GM19099 (cell line): ENCODE data around the gene HTRA3.

Source experiments
- POLR2A ChIP-seq: IDR thresholded peaks from 3 replicates; pipeline ENCODE4 v1.6.1; 2011; ENCODE audit warnings: low read depth; ENCODE audit not compliant: insufficient read length; ENCODE audit errors: extremely low read depth

HTRA3 gene

DNA sequence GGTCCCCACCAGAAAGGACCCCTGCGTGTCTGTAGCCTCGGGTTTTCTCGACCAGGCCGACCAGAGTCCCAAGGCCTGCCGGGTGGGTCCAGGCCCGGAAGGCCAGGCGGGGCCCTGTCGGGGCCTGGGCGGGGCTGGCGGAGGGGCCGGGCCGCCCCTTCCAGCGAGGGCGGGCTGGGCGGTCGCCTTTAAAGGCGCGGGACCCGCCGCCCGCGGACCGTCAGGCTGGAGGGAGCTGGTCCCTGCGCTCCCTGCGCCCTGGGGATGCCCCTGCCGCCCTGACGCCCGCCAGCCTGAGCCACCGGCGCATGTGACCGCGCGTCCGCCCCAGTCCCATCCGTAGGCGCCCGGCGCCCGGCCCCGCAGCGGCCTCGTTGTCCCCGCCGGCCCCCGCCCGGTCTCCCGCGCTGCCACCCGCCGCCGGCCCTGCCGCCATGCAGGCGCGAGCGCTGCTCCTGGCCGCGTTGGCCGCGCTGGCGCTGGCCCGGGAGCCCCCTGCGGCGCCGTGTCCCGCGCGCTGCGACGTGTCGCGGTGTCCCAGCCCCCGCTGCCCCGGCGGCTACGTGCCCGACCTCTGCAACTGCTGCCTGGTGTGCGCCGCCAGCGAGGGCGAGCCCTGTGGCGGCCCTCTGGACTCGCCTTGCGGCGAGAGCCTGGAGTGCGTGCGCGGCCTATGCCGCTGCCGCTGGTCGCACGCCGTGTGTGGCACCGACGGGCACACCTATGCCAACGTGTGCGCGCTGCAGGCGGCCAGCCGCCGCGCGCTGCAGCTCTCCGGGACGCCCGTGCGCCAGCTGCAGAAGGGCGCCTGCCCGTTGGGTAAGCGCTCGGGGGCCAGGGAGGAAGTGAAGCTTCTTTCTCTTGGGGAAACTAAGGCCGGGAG is at the start of gene HTRA3:
HTRA3 (plus strand) TSS at position 220 of the 883 bp plus-strand sequence; CDS start at position 435, 215 bp downstream.
- no peak for TF ChIP-seq POLR2A

DNA sequence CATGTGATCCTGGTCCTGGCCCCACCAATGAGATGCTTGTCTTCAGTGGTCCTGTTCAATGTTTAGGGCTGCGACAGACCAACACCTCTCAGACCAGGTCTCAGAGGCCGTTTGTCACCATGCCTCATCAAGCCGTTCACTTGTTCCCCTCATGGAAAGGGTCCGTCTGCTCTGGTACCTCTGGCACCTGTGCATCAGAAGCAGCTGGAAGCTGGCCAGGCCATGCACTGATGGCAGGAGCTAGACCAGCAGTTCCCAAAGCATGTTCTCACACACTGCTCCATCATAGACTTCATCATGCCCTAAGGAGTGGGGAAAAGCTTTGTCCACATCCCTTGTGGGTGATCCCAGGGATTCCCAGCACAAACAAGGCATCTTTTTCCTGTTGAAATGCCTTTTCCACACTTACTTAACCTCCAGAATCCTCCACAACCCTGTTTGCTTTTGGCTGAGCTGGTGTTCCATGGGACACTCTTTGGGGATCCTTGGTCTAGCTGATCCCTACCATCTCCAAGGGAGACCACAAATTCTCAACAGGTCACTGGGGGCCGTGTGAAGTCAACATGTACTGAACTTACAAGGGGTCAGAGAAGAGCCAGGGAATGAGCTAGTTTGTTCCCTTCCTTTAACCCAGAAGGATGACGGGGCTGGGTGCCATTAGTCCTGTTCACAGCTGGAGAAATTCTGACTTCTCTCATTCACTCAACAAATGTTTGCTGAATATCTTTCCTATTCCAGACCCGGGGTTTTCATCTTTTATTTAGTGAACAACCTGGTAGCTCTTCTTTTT is 48.7 kb upstream of the HTRA3 start:
- no peak for TF ChIP-seq POLR2A

- no peak for TF ChIP-seq POLR2A
Observed at GRCh38 chr4:8221476-8221875, 48.1 kb upstream of the HTRA3 start.

DNA sequence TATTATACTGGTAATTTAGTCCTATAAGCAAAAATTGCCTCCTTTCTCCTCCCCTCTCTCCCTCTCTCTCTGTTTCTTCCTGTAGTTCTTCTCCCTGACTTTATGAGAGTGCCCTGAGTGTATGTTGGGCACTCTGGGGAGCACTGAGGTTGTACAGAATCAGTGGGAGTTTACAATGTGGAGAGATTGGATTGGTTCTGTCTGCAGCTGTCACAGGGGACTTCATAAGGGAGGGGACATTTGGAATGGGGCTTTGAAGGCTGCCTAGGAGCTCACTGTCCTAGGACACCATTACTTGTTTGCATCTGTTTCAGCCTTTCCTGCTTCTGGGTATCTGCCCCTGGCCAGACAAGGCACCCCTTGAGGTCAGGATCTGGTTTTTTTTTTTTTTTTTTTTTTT is 47.6 kb upstream of the HTRA3 start:
- no peak for TF ChIP-seq POLR2A

GRCh38 chr4:8222609-8223388 is 46.8 kb upstream of the HTRA3 start:
- no peak for TF ChIP-seq POLR2A

DNA sequence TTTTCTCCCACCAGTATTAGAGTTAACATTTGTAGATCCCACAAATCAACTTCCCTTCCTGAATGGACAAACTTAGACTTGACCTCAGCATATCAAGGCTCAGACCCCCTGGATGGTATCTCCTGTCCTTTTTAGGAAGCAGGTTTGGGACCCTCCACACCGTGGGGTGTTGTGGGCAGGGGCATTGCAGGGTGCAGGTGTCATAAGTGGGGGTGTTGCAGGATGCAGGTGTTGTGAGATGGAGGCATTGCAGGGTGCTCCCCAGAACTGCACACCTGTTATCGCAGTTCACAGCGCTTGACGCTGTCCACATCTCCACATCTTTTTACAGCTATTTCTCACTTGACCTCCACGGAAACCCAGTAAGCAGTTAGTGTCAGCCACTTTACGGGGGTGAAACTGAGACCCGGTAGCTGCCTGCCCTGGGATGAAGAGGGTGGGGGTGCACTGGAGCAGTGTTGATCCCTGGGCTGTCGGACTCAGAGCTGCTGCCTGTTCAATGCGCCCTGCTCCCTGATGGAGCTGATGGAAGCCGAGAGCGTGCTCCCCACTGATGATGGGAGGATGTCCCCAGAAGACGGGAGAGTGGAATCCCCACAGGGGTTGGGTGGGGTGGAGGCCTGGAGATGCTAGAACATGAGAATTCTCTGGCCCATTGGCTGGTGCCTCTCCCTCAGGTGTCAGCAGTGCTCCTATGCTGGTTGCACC is 45.1 kb upstream of the HTRA3 start:
- TF ChIP-seq POLR2A = no peak

- no peak for TF ChIP-seq POLR2A
Observed at GRCh38 chr4:8224975-8225625, 44.5 kb upstream of the HTRA3 start.

- no peak for TF ChIP-seq POLR2A
Observed at GRCh38 chr4:8225706-8226443, 43.7 kb upstream of the HTRA3 start.

- TF ChIP-seq POLR2A = no peak
Observed at GRCh38 chr4:8227201-8227770, 42.3 kb upstream of the HTRA3 start.

DNA sequence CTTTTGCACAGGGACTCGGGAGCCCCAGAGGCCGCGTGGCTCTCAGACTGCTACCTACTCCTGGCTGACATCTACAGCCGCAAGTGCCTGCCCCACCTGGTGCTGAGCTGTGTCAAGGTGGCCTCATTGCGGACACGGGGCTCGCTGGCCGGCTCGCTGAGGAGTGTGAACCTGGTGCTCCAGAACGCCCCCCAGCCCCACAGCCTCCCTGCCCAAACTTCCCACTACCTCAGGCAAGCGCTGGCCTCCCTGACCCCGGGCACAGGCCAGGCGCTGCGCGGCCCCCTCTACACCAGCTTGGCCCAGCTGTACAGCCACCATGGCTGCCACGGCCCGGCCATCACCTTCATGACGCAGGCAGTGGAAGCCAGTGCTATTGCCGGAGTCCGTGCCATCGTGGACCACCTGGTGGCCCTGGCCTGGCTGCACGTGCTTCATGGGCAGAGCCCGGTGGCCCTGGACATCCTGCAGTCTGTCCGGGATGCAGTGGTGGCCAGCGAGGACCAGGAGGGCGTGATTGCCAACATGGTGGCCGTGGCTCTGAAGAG is 41.7 kb upstream of the HTRA3 start:
- TF ChIP-seq POLR2A = no peak

DNA sequence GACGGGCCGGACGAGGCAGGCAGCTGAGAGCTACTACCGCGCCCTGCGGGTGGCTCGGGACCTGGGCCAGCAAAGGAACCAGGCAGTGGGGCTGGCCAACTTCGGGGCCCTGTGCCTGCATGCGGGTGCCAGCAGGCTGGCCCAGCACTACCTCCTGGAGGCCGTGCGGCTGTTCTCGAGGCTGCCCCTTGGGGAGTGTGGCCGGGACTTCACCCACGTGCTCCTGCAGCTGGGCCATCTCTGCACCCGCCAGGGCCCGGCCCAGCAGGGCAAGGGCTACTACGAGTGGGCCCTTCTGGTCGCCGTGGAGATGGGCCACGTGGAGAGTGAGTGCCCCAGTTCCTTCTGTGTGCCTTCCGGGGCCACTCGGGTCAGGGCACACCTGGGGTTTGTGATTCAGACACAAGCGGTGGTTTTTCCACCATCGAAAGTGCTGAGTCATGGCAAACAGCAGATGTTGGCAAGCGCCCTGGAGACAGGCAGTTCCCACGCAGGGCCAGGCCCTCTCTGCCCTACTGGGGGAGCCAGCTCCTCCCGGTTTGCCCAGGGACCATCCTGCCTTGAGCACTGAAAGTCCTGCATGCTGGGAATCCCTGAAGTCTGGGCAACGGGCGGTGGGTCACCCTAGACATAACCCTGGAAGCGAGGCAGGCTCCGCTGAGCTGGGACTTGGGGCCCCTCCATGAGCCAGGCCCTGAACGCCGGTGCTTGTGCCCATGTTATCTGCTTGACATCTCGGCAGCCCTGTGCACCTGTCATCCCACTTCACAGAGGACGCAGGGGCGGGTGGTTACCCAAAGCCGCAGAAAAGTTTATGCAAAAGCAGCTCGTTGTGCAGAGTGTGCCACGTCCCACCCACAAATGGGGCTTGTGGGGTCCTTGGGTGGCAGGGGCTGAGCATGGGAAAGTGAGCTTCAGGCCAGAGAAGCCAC is 41.0 kb upstream of the HTRA3 start:
- no peak for TF ChIP-seq POLR2A
